GM19328 (cell line): ENCODE results near the gene RIPOR3.
"Not testable (repeated sequence)": the region's sequence is repeated elsewhere in the genome, so short reads cannot be mapped to it uniquely, and the experiment has no call there.

Experiments used
- ATAC-seq: cut with Tn5 transposase; IDR thresholded peaks from one replicate; pipeline ENCODE4 v1.9.1; 2021; ENCODE audit warnings: mild to moderate bottlenecking, moderate library complexity; ENCODE audit not compliant: unreplicated experiment

RIPOR3 gene

GRCh38 chr20:50704514-50704913, 13.2 kb upstream of the RIPOR3 start:
- ATAC-seq = no peak

- ATAC-seq = not testable (repeated sequence)
Observed at GRCh38 chr20:50703651-50704438, 12.5 kb upstream of the RIPOR3 start.

- no peak for ATAC-seq
Observed at GRCh38 chr20:50701041-50701963, 10.0 kb upstream of the RIPOR3 start.

GRCh38 chr20:50699688-50700087, 8.3 kb upstream of the RIPOR3 start:
- no peak for ATAC-seq

GRCh38 chr20:50698255-50698654, 6.9 kb upstream of the RIPOR3 start:
- not testable (repeated sequence) for ATAC-seq

GRCh38 chr20:50695135-50695872, 4.0 kb upstream of the RIPOR3 start:
- no peak for ATAC-seq

GRCh38 chr20:50694379-50695134, 3.2 kb upstream of the RIPOR3 start:
- no peak for ATAC-seq

GRCh38 chr20:50693001-50693400, 1.7 kb upstream of the RIPOR3 start:
- ATAC-seq = no peak

- ATAC-seq = no peak
Observed at GRCh38 chr20:50692552-50692933, 1.2 kb upstream of the RIPOR3 start.

- no peak for ATAC-seq
Observed at GRCh38 chr20:50691573-50692551, 520 bp upstream of the RIPOR3 start.

- ATAC-seq = no peak
Observed at GRCh38 chr20:50689864-50690649, 1.3 kb downstream of the RIPOR3 start.

GRCh38 chr20:50688256-50688975, 2.9 kb downstream of the RIPOR3 start:
- ATAC-seq = no peak

- no peak for ATAC-seq
Observed at GRCh38 chr20:50686821-50687220, 4.5 kb downstream of the RIPOR3 start.

- no peak for ATAC-seq
Observed at GRCh38 chr20:50683570-50683969, 7.8 kb downstream of the RIPOR3 start.

GRCh38 chr20:50682947-50683530, 8.3 kb downstream of the RIPOR3 start:
- ATAC-seq = no peak

- no peak for ATAC-seq
Observed at GRCh38 chr20:50682065-50682464, 9.3 kb downstream of the RIPOR3 start.

GRCh38 chr20:50681359-50682064, 9.8 kb downstream of the RIPOR3 start:
- no peak for ATAC-seq
